Suprapubic skin (tissue), 4 donors: ENCODE data around the gene RNF222. TPM values are rescaled to one million over a fixed set of nuclear protein-coding genes. Genes with fewer than 3 reads are reported as not detected.

ENCODE experiments used
- DNase-seq, 2 donors: peaks; one replicate each; pipeline ENCODE4 v3.0.0-alpha.2; 2019; ENCODE audit warnings: low spot score in 2 of 2
- H3K27ac ChIP-seq: fragments of 200-600 bp; sonication (generic); one replicate; pipeline ENCODE4 v1.5.1; 2019
- H3K27me3 ChIP-seq: fragments of 200-600 bp; sonication (generic); one replicate; pipeline ENCODE4 v1.5.1; 2019
- H3K36me3 ChIP-seq: fragments of 200-600 bp; sonication (generic); one replicate; pipeline ENCODE4 v1.5.1; 2019
- H3K4me1 ChIP-seq: fragments of 200-600 bp; sonication (generic); one replicate; pipeline ENCODE4 v1.5.1; 2019
- H3K4me3 ChIP-seq: fragments of 200-600 bp; sonication (generic); one replicate; pipeline ENCODE4 v1.5.1; 2019; ENCODE audit warnings: mild to moderate bottlenecking
- H3K9me3 ChIP-seq: fragments of 200-600 bp; sonication (generic); one replicate; pipeline ENCODE4 v1.5.1; 2019
- EP300 ChIP-seq: sonication (generic); formaldehyde crosslinking; IDR thresholded peaks from one replicate; pipeline ENCODE4 v1.6.1; 2017; ENCODE audit warnings: antibody characterized with exemption
- POLR2A ChIP-seq, 2 donors: fragments of 450-650 bp; IDR thresholded peaks; one replicate each; pipeline ENCODE4 v1.6.1; 2017; ENCODE audit warnings: antibody characterized with exemption in 2 of 2, mild to moderate bottlenecking in 2 of 2, moderate library complexity in 2 of 2
- POLR2AphosphoS5 ChIP-seq, 3 donors: sonication (generic); formaldehyde crosslinking; IDR thresholded peaks; one replicate each; pipeline ENCODE4 v1.6.1; 2017; ENCODE audit warnings: antibody characterized with exemption in 3 of 3
- WGBS: methylation state at CpG from one replicate; pipeline ENCODE4 v1.1.5; 2018; 5-methylcytosine and 5-hydroxymethylcytosine counted together
- total RNA-seq, 4 donors: library from RNA; depleted of rRNA; stranded (reverse); fragments of >200 nt; gene quantifications; one replicate each; pipeline ENCODE4 v1.1.0, GENCODE V29; 2016
- TF ChIP-seq, protein P1 (sequence below), 2 donors: fragments of 200-600 bp in 1 of 2; fragments of 450-650 bp in 1 of 2; sonication (generic) in 1 of 2; IDR thresholded peaks; one replicate each; pipeline ENCODE4 v1.5.1; 2016 to 2019; ENCODE audit warnings: antibody characterized with exemption in 2 of 2, mild to moderate bottlenecking in 1 of 2, moderate library complexity in 1 of 2

RNF222 gene
- total RNA-seq, 4 donors from 2014 or later = 4.1 to 17.5 (median 8.2) TPM

GRCh38 chr17:8345951-8346665 lies 51.5 kb downstream of the RNF222 start:
- DNase-seq = no peak

DNA sequence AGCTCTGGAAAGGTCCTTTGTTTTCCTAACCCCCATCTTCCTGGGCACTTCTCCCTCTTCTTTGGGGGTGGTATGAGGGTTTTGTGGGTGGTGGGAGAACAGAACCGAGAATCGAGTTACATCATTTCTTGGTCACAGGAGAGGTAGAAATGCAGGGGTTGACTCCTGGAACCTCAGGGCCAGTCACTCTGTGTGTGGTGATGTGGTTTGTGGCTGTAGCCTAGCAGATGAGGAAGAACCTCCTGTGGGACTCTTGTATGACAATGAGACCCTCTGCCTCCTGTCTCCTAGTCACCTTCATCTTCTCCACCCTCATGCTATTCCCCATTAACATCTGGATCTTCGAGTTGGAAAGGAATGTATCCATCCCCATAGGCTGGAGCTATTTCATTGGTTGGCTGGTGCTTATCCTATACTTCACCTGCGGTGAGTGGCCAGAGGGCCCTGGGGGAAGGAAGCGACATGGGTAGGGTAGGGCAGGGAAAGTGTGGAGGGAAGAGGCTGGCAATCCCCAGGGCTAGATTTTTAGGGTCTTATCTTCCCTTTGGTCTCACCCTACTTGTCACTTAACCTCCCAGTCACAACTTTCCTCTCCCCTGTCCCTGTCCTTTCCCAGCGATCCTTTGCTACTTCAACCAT lies 52.5 kb downstream of the RNF222 start:
- Histone ChIP-seq H3K4me3 (no peak overlapping the region), H3K27ac (peak overlapping the region; percentile 72)
- no peak for TF ChIP-seq EP300
- TF ChIP-seq POLR2A (IDR thresholded peaks at IDR 0.05) = no peak
- TF ChIP-seq POLR2AphosphoS5 (IDR thresholded peaks at IDR 0.05) = no peak
- TF ChIP-seq, protein P1, sequence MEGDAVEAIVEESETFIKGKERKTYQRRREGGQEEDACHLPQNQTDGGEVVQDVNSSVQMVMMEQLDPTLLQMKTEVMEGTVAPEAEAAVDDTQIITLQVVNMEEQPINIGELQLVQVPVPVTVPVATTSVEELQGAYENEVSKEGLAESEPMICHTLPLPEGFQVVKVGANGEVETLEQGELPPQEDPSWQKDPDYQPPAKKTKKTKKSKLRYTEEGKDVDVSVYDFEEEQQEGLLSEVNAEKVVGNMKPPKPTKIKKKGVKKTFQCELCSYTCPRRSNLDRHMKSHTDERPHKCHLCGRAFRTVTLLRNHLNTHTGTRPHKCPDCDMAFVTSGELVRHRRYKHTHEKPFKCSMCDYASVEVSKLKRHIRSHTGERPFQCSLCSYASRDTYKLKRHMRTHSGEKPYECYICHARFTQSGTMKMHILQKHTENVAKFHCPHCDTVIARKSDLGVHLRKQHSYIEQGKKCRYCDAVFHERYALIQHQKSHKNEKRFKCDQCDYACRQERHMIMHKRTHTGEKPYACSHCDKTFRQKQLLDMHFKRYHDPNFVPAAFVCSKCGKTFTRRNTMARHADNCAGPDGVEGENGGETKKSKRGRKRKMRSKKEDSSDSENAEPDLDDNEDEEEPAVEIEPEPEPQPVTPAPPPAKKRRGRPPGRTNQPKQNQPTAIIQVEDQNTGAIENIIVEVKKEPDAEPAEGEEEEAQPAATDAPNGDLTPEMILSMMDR (IDR thresholded peaks at IDR 0.05) = no peak

More at GRCh38 chr17:8345951-8346665, 51.5 kb downstream of the RNF222 start:
- H3K4me3 ChIP-seq = no peak overlapping the region
- H3K27ac ChIP-seq = peak overlapping the region; percentile 72
- H3K36me3 ChIP-seq = no peaks in the 10 kb centered on the region
- no peaks in the 10 kb centered on the region for H3K27me3 ChIP-seq
- H3K9me3 ChIP-seq = no peaks in the 10 kb centered on the region
- TF ChIP-seq POLR2A (IDR thresholded peaks at IDR 0.05) = no peak
- TF ChIP-seq POLR2AphosphoS5 (IDR thresholded peaks at IDR 0.05) = peak in 1 of 3 donors; percentile 55
- TF ChIP-seq EP300 = no peak
- H3K4me1 ChIP-seq = peaks cover 22% of the 10 kb centered on the region
- WGBS = 41% methylated on average over 5 of the region's 5 CpGs

DNA sequence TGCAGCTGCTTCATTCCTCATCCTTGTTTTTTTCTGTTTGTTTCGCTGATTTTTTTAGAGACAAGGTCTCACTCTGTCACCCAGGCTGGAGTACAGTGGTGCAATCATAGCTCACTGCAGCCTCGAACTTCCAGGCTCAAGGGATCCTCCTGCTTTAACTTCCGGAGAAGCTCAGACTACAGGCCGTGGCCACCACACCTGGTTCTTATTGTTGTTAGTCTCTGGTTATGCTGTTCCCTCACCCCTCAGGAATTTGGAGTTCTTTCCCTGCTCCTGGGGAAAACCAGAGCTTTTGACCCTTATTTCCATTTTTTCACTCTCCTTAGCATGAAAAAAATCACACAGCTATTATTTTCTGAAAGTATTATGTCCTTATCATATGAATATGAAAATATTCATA lies 56.2 kb downstream of the RNF222 start:
- no peak for TF ChIP-seq POLR2AphosphoS5 (IDR thresholded peaks at IDR 0.05)
- no peak for TF ChIP-seq EP300
- TF ChIP-seq, protein P1 (IDR thresholded peaks at IDR 0.05) = no peak
- TF ChIP-seq POLR2A (IDR thresholded peaks at IDR 0.05) = no peak
- no peaks in the 10 kb centered on the region for H3K36me3 ChIP-seq
- H3K27me3 ChIP-seq = no peaks in the 10 kb centered on the region
- H3K4me1 ChIP-seq = peaks cover 18% of the 10 kb centered on the region
- DNase-seq = no peak
- H3K27ac ChIP-seq = no peak overlapping the region
- WGBS = 56% methylated on average over 4 of the region's 4 CpGs
- H3K4me3 ChIP-seq = no peak overlapping the region
- H3K9me3 ChIP-seq = no peaks in the 10 kb centered on the region

More for the DNA sequence above, 52.5 kb downstream of the RNF222 start:
- WGBS = 63% methylated on average over 6 of the region's 6 CpGs
- DNase-seq = no peak
- no peaks in the 10 kb centered on the region for H3K9me3 ChIP-seq
- no peaks in the 10 kb centered on the region for H3K27me3 ChIP-seq
- peaks cover 22% of the 10 kb centered on the region for H3K4me1 ChIP-seq
- H3K36me3 ChIP-seq = no peaks in the 10 kb centered on the region

Other genes with a start within 250 kb of the RNF222 start
- 100 to 1,000 TPM; 272 to 655 (median 330) TPM for gene PER1, start 245.4 kb downstream of the RNF222 start, total RNA-seq
- 10 to 100 TPM; 41.2 to 64.3 (median 52.8) TPM for gene VAMP2, start 234.9 kb downstream of the RNF222 start, total RNA-seq
- 10 to 100 TPM; 13.7 to 21.4 (median 19.4) TPM for gene TMEM107, start 221.4 kb downstream of the RNF222 start, total RNA-seq
- gene BORCS6, start 207.6 kb downstream of the RNF222 start, total RNA-seq = 10 to 100 TPM in 2 of 4 donors, 1 to 10 TPM in 2; 8.1 to 10.6 (median 9.9) TPM
- 10 to 100 TPM in 2 of 4 donors, 1 to 10 TPM in 2; 3.7 to 18.2 (median 9.5) TPM for gene AURKB, start 187.3 kb downstream of the RNF222 start, total RNA-seq
- gene CTC1, start 149.8 kb downstream of the RNF222 start, total RNA-seq = 10 to 100 TPM; 16.8 to 58.1 (median 22.3) TPM
- 10 to 100 TPM; 13.0 to 35.1 (median 16.7) TPM for gene PFAS, start 148.5 kb downstream of the RNF222 start, total RNA-seq
- gene RANGRF, start 109.2 kb downstream of the RNF222 start, total RNA-seq = 10 to 100 TPM; 12.6 to 16.3 (median 13.7) TPM
- gene SLC25A35, start 102.4 kb downstream of the RNF222 start, total RNA-seq = 1 to 10 TPM in 3 of 4 donors, under 1 TPM in 1; 0.80 to 2.4 (median 1.5) TPM
- 10 to 100 TPM in 2 of 4 donors, 1 to 10 TPM in 2; 2.3 to 22.2 (median 11.0) TPM for gene ARHGEF15, start 87.6 kb downstream of the RNF222 start, total RNA-seq
- gene ODF4, start 58.0 kb downstream of the RNF222 start, total RNA-seq = not detected
- gene RPL26, start 14.6 kb downstream of the RNF222 start, total RNA-seq = 1,000 to 10,000 TPM; 2,419 to 4,673 (median 3,203) TPM
- 100 to 1,000 TPM; 172 to 237 (median 230) TPM for gene NDEL1, start 38.1 kb upstream of the RNF222 start, total RNA-seq
- gene MYH10, start 232.9 kb upstream of the RNF222 start, total RNA-seq = 10 to 100 TPM in 3 of 4 donors, 1 to 10 TPM in 1; 9.5 to 18.3 (median 13.2) TPM